Retinal pigment epithelial cell (primary cell): Measurements from ENCODE around the gene FAAP24.
A peak's percentile ranks its signal among the peaks of the same experiment; 100 is the strongest.
"Not testable (repeated sequence)": the region's sequence is repeated elsewhere in the genome, so short reads cannot be mapped to it uniquely, and the experiment has no call there.

ENCODE experiments used
- DNase-seq: peaks from one replicate; pipeline ENCODE4 v3.0.0-alpha.2; 2010; ENCODE audit warnings: low read depth
- H3K4me3 ChIP-seq: 2 replicates; pipeline ENCODE4 v1.5.1; 2011; ENCODE audit warnings: mild to moderate bottlenecking, low read length, control low read depth, moderate library complexity
- TF ChIP-seq, protein P1 (sequence below): conservative IDR thresholded peaks from 2 replicates; pipeline ENCODE4 v1.5.1; 2011; ENCODE audit warnings: low read depth, low read length, control low read depth, inconsistent platforms

The FAAP24 gene

GRCh38 chr19:32971715-32972540 lies at the start of gene FAAP24, which contains the start of gene CEP89:
TSS of gene FAAP24 (plus strand) at chr19:32972242. CDS start at chr19:32973197, 955 bp downstream.
TSS of gene CEP89 (minus strand) at chr19:32971958. CDS start at chr19:32971874, 84 bp downstream.
- peak within 1 kb of the TSS; percentile 93 for H3K4me3 ChIP-seq
- DNase-seq = peak; percentile 98
- TF ChIP-seq, protein P1, sequence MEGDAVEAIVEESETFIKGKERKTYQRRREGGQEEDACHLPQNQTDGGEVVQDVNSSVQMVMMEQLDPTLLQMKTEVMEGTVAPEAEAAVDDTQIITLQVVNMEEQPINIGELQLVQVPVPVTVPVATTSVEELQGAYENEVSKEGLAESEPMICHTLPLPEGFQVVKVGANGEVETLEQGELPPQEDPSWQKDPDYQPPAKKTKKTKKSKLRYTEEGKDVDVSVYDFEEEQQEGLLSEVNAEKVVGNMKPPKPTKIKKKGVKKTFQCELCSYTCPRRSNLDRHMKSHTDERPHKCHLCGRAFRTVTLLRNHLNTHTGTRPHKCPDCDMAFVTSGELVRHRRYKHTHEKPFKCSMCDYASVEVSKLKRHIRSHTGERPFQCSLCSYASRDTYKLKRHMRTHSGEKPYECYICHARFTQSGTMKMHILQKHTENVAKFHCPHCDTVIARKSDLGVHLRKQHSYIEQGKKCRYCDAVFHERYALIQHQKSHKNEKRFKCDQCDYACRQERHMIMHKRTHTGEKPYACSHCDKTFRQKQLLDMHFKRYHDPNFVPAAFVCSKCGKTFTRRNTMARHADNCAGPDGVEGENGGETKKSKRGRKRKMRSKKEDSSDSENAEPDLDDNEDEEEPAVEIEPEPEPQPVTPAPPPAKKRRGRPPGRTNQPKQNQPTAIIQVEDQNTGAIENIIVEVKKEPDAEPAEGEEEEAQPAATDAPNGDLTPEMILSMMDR = no peak

DNA sequence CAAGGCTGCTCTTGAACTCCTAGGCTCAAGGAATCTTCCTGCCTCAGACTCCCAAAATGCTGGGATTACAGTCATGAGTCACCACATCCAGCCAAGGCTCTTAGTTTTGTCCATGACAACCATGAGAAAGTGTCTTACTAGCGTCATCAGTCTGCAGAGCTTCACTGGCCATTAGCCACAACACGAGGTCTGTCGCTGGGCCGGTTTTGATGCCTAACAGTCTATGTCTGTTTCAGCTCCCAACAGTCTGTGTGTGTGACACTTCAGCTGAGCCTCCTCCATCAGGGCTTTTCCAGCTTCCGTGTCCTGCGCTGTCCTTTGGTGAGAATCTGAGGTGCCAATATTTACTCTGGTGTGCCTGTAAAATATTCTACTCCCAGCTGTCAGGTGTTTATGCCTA lies 47.8 kb upstream of the FAAP24 start:
- TF ChIP-seq, protein P1 = no peak
- no peak for DNase-seq
- no peak overlapping the region for H3K4me3 ChIP-seq

DNA sequence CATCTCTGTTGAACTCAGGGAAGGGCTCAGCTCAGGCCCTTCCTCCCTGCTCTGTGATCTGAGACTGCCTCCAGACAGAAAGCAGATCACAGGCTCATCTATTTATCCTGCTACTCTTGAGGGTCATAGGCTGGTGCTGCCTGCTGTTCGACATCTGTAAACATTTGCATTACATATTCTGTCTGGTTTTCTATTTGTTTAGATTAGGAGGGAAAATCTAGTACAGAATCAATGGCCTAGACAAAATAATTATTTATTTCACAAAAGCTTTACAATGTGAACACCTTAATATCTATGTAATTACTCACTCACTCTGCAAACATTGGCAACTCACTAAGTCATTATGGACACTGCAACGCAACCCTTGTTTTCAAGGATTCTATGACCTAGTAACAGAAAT lies 43.2 kb upstream of the FAAP24 start:
- H3K4me3 ChIP-seq = no peak overlapping the region
- TF ChIP-seq, protein P1 = no peak
- DNase-seq = no peak

DNA sequence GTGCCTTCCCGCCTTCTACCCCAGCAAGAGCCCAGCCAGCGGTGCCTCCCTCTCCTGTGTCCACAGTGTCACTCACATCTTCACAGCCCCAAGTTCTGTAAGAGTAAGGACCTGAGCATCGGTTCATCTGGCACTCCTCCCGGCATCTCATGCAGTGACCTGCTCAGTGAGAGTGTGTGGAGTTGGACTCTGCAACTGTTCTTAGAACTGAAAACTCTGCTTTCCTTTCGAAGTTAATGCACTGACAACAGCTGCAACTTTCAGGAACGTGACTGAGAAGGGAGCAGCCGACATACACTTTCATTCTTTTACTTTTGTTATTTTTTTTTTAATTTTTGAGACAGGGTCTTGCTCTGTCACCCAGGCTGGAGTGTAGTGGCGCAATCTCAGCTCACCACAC lies 41.5 kb upstream of the FAAP24 start:
- H3K4me3 ChIP-seq = no peak overlapping the region
- TF ChIP-seq, protein P1 = no peak

DNA sequence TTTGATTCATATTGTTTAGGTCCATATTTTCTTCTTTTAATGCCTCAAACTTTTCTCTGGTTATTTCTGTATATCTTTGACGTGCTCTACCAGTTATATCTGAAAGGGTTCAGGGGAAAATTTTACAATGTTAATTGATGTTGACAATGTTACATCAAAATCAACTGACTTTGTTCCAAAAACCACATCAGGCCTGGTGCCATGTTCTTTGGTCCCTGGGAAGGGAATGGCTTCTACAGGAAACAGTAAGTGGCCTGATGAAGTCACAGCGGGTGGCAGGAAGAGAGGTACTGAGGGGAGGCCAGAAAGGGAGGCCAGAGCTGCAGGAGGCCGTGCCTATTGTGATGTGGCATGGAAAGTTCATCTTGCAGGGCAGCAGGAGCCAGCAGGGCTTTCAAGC lies 38.5 kb upstream of the FAAP24 start:
- no peak for DNase-seq
- no peak overlapping the region for H3K4me3 ChIP-seq
- TF ChIP-seq, protein P1 = no peak

More for the DNA sequence above, 41.5 kb upstream of the FAAP24 start:
- no peak for DNase-seq

- no peak for DNase-seq
- H3K4me3 ChIP-seq = no peak overlapping the region
- TF ChIP-seq, protein P1 = no peak
Measured at GRCh38 chr19:32935629-32936028, 36.4 kb upstream of the FAAP24 start.

GRCh38 chr19:32936065-32936464 lies 36.0 kb upstream of the FAAP24 start:
- H3K4me3 ChIP-seq = no peak overlapping the region
- DNase-seq = no peak
- TF ChIP-seq, protein P1 = no peak

DNA sequence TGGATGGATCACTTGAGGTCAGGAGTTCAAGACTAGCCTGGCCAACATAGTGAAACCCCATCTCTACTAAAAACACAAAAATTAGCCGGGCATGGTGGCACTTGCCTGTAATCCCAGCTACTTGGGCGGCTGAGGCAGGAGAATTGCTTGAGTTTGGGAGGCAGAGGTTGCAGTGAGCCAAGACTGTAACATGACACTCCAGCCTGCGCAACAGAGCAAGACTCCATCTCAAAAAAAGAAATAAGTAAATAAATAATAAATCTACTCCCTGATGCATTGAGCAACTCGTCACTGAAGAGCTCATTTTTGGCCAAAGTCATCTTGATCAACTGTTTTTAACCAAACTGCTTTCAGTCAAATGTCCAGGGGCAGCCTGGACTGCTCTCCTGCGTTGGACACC lies 30.8 kb upstream of the FAAP24 start:
- not testable (repeated sequence) for H3K4me3 ChIP-seq, DNase-seq
